RWPE2 (cell line): Measurements from ENCODE around the gene ATIC.
"Not testable (repeated sequence)": the region's sequence is repeated elsewhere in the genome, so short reads cannot be mapped to it uniquely, and the experiment has no call there.

Source experiments
- ATAC-seq: fragments of 200-7000 bp; cut with Tn5 transposase; 3 replicates; pipeline ENCODE4 v1.9.1; 2021; ENCODE audit warnings: low read depth
- DNase-seq: peaks from one replicate; pipeline ENCODE4 v3.0.0-alpha.2; 2020; ENCODE audit warnings: low spot score
- H3K27ac ChIP-seq: fragments of 450-650 bp; 2 replicates; pipeline ENCODE4 v1.5.1; 2017; ENCODE audit warnings: mild to moderate bottlenecking; ENCODE audit not compliant: poor library complexity, severe bottlenecking
- H3K27me3 ChIP-seq: fragments of 250-450 bp; sonication (Bioruptor Pico); 2 replicates; pipeline ENCODE4 v1.5.1; 2021; ENCODE audit warnings: mild to moderate bottlenecking, moderate library complexity; ENCODE audit not compliant: insufficient read depth, poor library complexity, severe bottlenecking
- H3K36me3 ChIP-seq: fragments of 250-450 bp; sonication (Bioruptor Pico); 2 replicates; pipeline ENCODE4 v1.5.1; 2020; ENCODE audit warnings: low read depth, mild to moderate bottlenecking, moderate library complexity
- H3K4me1 ChIP-seq: fragments of 250-450 bp; sonication (Bioruptor Pico); 2 replicates; pipeline ENCODE4 v1.5.1; 2021; ENCODE audit warnings: mild to moderate bottlenecking, moderate library complexity; ENCODE audit not compliant: insufficient read depth, poor library complexity, severe bottlenecking
- H3K4me3 ChIP-seq: fragments of 250-450 bp; sonication (Bioruptor Pico); 2 replicates; pipeline ENCODE4 v1.5.1; 2021; ENCODE audit warnings: mild to moderate bottlenecking, moderate library complexity; ENCODE audit not compliant: severe bottlenecking
- H3K9me3 ChIP-seq: fragments of 250-450 bp; sonication (Bioruptor Pico); 2 replicates; pipeline ENCODE4 v1.5.1; 2021; ENCODE audit warnings: mild to moderate bottlenecking, moderate library complexity; ENCODE audit not compliant: severe bottlenecking
- CTCF ChIP-seq: fragments of 450-650 bp; IDR thresholded peaks from one replicate; pipeline ENCODE4 v1.5.1; 2017; ENCODE audit warnings: mild to moderate bottlenecking, moderate library complexity; ENCODE audit not compliant: poor library complexity, severe bottlenecking

The ATIC gene

GRCh38 chr2:215358891-215359575, 47.2 kb downstream of the ATIC start:
- TF ChIP-seq CTCF: no peak
- peak overlapping the region; percentile 9 for H3K27ac ChIP-seq
- 0 out of 3 replicates have a peak, but pooled peaks have one; percentile 6 for ATAC-seq
- no peaks in the 10 kb centered on the region for H3K4me1 ChIP-seq
- no peak overlapping the region for H3K4me3 ChIP-seq
- H3K36me3 ChIP-seq: peaks cover 43% of the 10 kb centered on the region
- no peak for DNase-seq
- no peaks in the 10 kb centered on the region for H3K9me3 ChIP-seq
- no peaks in the 10 kb centered on the region for H3K27me3 ChIP-seq

GRCh38 chr2:215359576-215359922, 47.7 kb downstream of the ATIC start:
- Histone ChIP-seq H3K27me3 (no peaks in the 10 kb centered on the region), H3K27ac (peak overlapping the region; percentile 9), H3K36me3 (peaks cover 48% of the 10 kb centered on the region), H3K9me3 (no peaks in the 10 kb centered on the region), H3K4me3 (no peak overlapping the region), H3K4me1 (no peaks in the 10 kb centered on the region)
- no peak for ATAC-seq
- no peak for TF ChIP-seq CTCF
- DNase-seq: no peak

GRCh38 chr2:215360059-215360458, 48.2 kb downstream of the ATIC start:
- DNase-seq, H3K27me3 ChIP-seq, ATAC-seq, H3K4me3 ChIP-seq, H3K27ac ChIP-seq, H3K4me1 ChIP-seq, H3K9me3 ChIP-seq: not testable (repeated sequence)
- peaks cover 53% of the 10 kb centered on the region for H3K36me3 ChIP-seq

GRCh38 chr2:215360596-215360995, 48.7 kb downstream of the ATIC start:
- no peak for DNase-seq
- no peak for TF ChIP-seq CTCF

GRCh38 chr2:215361211-215361875, 49.5 kb downstream of the ATIC start:
- no peak overlapping the region for H3K4me3 ChIP-seq
- DNase-seq (no peak), ATAC-seq (no peak)
- TF ChIP-seq CTCF: no peak
- no peaks in the 10 kb centered on the region for H3K9me3 ChIP-seq
- no peak overlapping the region for H3K27ac ChIP-seq
- no peaks in the 10 kb centered on the region for H3K27me3 ChIP-seq
- H3K36me3 ChIP-seq: peaks cover 66% of the 10 kb centered on the region
- no peaks in the 10 kb centered on the region for H3K4me1 ChIP-seq

More at GRCh38 chr2:215360596-215360995, 48.7 kb downstream of the ATIC start:
- ATAC-seq: no peak
- H3K9me3 ChIP-seq: no peaks in the 10 kb centered on the region
- H3K4me3 ChIP-seq: no peak overlapping the region
- peaks cover 59% of the 10 kb centered on the region for H3K36me3 ChIP-seq
- H3K4me1 ChIP-seq: no peaks in the 10 kb centered on the region
- no peaks in the 10 kb centered on the region for H3K27me3 ChIP-seq
- no peak overlapping the region for H3K27ac ChIP-seq
